ENCODE data around the gene CXCL13. TPM values are rescaled to one million over a fixed set of nuclear protein-coding genes. Genes with fewer than 3 reads are reported as not detected.

The CXCL13 gene
- total RNA-seq, 4 donors from 2014 or later, result 1.2 to 1.9 (median 1.3) TPM; not detected in 1

DNA sequence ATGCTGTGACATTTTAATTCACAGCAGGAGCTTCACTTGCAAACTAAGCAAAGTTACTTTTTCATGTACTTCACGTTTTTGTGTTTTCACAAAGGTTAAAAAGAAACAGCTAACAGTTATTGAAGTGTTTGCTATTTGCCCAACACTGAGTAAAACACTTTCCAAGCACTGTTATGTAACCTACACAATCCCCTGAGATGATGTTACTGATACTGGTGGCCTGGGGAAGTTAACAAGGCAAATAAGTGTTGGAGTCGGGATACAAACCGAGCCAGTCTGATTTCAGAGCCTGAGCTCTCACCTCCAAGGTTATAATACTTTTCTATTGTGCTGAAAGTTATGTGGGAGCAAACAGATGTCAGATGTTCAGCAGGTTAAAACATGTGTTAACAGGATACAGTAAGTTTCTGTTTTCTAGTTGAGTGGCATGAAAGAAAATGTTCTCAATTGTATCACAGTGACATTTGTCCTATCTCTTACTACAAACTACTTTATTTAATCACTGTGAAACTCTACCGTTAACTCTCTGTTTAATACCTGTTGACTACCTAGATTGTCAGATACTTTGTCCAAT lies 3.9 kb upstream of the CXCL13 start:
- no peak overlapping the region for H3K27ac ChIP-seq
- TF ChIP-seq POLR2AphosphoS5 (IDR thresholded peaks at IDR 0.05) (no peak), POLR2A (IDR thresholded peaks at IDR 0.05) (no peak), EP300 (IDR thresholded peaks at IDR 0.05) (no peak)
- TF ChIP-seq, protein P1, sequence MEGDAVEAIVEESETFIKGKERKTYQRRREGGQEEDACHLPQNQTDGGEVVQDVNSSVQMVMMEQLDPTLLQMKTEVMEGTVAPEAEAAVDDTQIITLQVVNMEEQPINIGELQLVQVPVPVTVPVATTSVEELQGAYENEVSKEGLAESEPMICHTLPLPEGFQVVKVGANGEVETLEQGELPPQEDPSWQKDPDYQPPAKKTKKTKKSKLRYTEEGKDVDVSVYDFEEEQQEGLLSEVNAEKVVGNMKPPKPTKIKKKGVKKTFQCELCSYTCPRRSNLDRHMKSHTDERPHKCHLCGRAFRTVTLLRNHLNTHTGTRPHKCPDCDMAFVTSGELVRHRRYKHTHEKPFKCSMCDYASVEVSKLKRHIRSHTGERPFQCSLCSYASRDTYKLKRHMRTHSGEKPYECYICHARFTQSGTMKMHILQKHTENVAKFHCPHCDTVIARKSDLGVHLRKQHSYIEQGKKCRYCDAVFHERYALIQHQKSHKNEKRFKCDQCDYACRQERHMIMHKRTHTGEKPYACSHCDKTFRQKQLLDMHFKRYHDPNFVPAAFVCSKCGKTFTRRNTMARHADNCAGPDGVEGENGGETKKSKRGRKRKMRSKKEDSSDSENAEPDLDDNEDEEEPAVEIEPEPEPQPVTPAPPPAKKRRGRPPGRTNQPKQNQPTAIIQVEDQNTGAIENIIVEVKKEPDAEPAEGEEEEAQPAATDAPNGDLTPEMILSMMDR (IDR thresholded peaks at IDR 0.05), result no peak
- no peaks in the 10 kb centered on the region for H3K9me3 ChIP-seq
- DNase-seq (ENCODE audit: low spot score in 2 of 2), result no peak
- no peak overlapping the region for H3K4me3 ChIP-seq
- no peaks in the 10 kb centered on the region for H3K36me3 ChIP-seq
- 47% methylated on average over 4 of the region's 4 CpGs for WGBS
- no peaks in the 10 kb centered on the region for H3K27me3 ChIP-seq
- peaks cover 5% of the 10 kb centered on the region for H3K4me1 ChIP-seq

DNA sequence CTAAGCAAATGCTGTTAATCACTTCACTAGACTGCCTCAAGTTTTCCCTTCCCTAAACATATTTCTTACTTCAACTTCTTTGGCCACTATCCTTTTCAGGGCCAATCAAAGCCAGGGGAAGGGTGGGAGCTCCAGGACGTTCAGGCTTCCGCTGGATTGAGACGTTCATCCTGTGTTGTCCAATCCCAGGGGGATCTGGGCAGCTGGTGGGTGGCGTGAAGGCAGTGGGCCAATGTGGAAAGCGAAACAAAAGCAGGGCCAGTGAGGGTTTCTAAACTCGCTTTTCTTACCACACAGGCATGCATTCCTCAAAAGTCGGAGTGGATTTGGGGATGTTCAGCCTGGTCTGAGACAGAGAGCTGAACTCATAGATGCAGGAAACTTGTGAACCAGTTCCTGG lies 7.6 kb downstream of the CXCL13 start:
- Histone ChIP-seq H3K9me3 (no peaks in the 10 kb centered on the region), H3K27ac (no peak overlapping the region), H3K27me3 (no peaks in the 10 kb centered on the region), H3K4me1 (no peaks in the 10 kb centered on the region), H3K36me3 (no peaks in the 10 kb centered on the region), H3K4me3 (no peak overlapping the region)
- TF ChIP-seq POLR2A (IDR thresholded peaks at IDR 0.05) (no peak), POLR2AphosphoS5 (IDR thresholded peaks at IDR 0.05) (no peak), EP300 (IDR thresholded peaks at IDR 0.05) (no peak)
- TF ChIP-seq, protein P1 (IDR thresholded peaks at IDR 0.05), result no peak
- DNase-seq (ENCODE audit: low spot score in 2 of 2), result no peak
- WGBS, result 75% methylated on average over 7 of the region's 7 CpGs

GRCh38 chr4:77615153-77615552 lies 9.5 kb downstream of the CXCL13 start:
- DNase-seq (ENCODE audit: low spot score in 2 of 2), result no peak
- 70% methylated on average over 5 of the region's 5 CpGs for WGBS
- H3K36me3 ChIP-seq, result no peaks in the 10 kb centered on the region
- H3K4me1 ChIP-seq, result peaks cover 3% of the 10 kb centered on the region
- H3K4me3 ChIP-seq, result no peak overlapping the region
- no peak for TF ChIP-seq POLR2AphosphoS5 (IDR thresholded peaks at IDR 0.05)
- H3K9me3 ChIP-seq, result no peaks in the 10 kb centered on the region
- H3K27ac ChIP-seq, result no peak overlapping the region
- H3K27me3 ChIP-seq, result no peaks in the 10 kb centered on the region

- H3K4me3 ChIP-seq, result no peak overlapping the region
- H3K9me3 ChIP-seq, result no peaks in the 10 kb centered on the region
- no peak for DNase-seq (ENCODE audit: low spot score in 2 of 2)
- no peak overlapping the region for H3K27ac ChIP-seq
- 89% methylated on average over 5 of the region's 5 CpGs for WGBS
- H3K4me1 ChIP-seq, result peaks cover 3% of the 10 kb centered on the region
- no peaks in the 10 kb centered on the region for H3K36me3 ChIP-seq
- no peaks in the 10 kb centered on the region for H3K27me3 ChIP-seq
- TF ChIP-seq EP300 (IDR thresholded peaks at IDR 0.05) (no peak), POLR2A (IDR thresholded peaks at IDR 0.05) (no peak), POLR2AphosphoS5 (IDR thresholded peaks at IDR 0.05) (no peak)
- TF ChIP-seq, protein P1 (IDR thresholded peaks at IDR 0.05), result no peak
Measured at GRCh38 chr4:77617203-77617602, 11.6 kb downstream of the CXCL13 start.

- Histone ChIP-seq H3K27ac (no peak overlapping the region), H3K36me3 (no peaks in the 10 kb centered on the region), H3K9me3 (no peaks in the 10 kb centered on the region), H3K4me1 (peaks cover 3% of the 10 kb centered on the region), H3K27me3 (no peaks in the 10 kb centered on the region), H3K4me3 (no peak overlapping the region)
- WGBS, result 18% methylated on average over 11 of the region's 12 CpGs
- DNase-seq (ENCODE audit: low spot score in 2 of 2), result peak in 1 of 2 donors; percentile 84
- TF ChIP-seq EP300 (IDR thresholded peaks at IDR 0.05), result no peak
- TF ChIP-seq, protein P1 (IDR thresholded peaks at IDR 0.05), result peak; percentile 43 to 77
- no peak for TF ChIP-seq POLR2A (IDR thresholded peaks at IDR 0.05)
- TF ChIP-seq POLR2AphosphoS5 (IDR thresholded peaks at IDR 0.05), result no peak
Measured at GRCh38 chr4:77618383-77619241, 13.0 kb downstream of the CXCL13 start.
